Fibroblast of skin of left biceps (primary cell): ENCODE data around the gene PLXNB2.

Source experiments
- DNase-seq, 2 experiments: peaks; one replicate each; pipeline ENCODE4 v3.0.0-alpha.2; 2013; ENCODE audit warnings: low read depth in 2 of 2

Gene PLXNB2

DNA sequence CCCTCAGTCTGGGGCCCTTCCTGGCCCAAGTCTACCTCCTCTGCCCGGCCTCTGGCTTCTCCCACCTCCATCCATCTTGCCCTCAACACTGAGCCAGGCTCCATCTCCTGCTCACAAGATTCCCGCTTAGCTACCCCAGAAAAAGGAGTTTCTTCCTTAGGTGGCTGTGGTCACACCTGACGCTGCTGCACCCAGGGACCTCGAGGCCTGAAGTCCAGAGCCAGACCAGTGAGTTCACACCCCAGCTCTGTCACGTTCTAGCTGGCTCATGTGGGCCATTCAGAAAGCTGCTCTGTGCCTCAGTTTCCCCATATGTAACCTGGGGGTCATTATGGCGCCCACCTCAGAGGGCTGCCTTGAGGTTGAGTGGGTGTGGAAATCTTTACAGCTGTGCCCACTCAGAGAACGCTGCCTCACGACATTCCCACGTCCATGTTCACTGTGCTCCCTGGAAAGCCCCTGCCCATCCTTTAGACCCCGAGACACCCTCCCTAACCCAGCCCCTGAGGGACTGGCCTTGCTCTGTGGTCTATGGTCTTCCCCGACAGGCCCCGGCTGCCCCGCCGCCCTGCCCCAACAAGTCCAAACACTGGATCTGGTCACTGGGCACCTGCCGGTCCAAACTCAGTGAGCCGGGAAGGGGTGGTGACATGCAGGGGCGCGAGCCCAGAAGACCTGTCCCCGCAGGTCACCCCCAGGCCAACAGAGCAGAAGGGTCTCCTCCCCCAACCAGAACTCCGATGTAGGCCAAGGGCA lies 9.8 kb downstream of the PLXNB2 start:
- DNase-seq = no peak

DNA sequence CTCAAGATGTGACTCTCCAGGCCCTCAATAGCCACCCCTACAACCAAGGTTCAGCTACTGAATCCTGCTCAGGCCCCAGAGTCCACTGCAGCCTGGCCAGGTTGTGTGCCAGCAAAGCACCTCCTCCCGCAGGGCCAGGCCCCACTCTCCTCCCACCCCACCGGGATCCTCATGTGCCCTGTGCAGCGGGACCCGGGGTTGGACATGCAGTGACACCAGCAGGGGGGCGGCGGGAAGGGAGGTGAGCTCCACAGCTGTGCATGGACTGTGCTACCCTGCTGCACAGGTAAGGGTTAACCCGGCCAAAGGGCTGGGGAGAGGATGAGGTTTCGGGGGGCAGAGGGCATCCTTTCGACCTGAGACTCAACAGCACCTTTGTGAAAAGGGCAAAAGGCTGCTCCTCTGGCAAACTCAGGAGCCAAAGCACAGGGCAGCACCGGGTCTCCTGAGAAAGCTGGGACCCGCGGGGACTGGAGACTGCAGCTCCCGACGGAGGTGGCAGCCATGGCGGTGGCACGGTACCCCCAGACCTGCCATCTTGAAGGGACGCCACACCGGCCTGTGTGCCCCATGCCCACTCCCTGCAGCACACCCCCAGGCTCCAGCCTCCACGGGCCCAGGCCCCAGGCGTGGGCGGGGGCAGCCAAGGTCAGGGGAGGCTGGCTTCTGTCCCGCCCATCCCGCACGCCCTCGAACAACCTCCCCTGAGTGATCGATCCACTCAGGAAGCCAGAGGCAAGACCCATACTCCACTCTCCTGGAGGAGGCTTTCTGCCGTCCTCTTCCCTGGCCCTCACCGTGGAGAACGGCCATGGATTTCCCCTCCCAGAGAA lies 10.6 kb downstream of the PLXNB2 start:
- DNase-seq = no peak

DNA sequence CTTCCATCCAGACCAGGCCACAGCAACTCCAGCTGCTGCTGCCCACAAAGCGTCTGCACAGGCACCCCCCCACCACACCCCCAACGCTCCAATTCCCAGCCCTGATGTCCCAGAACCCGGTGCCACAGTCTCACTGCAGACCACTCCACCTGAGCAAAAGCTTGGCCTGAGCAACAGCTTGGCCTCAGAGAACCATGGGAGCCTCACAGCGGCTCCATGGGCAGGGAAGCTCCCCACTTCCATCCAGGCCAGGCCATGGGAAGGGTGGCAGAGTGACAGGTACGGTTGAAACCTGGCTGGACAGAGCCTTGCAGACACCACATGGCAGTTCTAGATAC lies 13.2 kb downstream of the PLXNB2 start:
- DNase-seq = no peak

- DNase-seq = no peak
Observed at GRCh38 chr22:50293441-50294318, 13.8 kb downstream of the PLXNB2 start.

GRCh38 chr22:50292643-50293440 lies 14.6 kb downstream of the PLXNB2 start:
- DNase-seq = no peak

DNA sequence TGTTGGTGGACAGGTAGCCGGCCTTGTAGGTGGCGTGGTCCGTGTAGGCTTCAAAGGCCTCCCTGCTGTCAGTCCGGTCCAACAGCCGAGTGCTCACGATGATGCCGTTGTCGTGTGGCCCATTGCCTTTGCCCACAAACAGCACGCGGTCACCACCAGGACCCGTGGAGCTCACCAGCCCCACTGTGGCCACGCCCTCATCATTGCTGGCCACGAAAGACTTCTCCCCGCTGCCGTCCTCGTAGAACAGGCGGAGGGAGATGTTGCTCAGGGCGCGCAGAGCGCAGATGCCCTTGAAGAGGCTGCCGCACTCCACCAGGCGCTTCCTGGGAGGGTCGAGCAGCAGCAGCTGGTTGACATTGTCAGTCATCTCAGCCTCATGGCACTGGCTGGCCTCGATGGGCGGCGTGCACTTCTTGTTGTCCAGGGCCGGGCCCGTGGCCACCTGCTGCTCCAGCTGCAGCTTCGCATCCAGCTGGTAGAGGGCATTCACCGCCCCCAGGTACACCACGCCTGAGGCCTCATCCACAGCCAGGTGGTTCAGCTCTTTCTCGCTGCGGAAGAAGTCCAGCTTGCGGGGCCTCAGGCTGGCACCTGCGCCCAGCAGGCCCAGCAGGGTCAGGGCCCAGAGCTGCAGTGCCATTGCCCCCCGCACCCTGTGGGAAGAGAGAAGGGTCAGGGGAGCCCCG lies 17.4 kb downstream of the PLXNB2 start:
- no peak for DNase-seq

DNA sequence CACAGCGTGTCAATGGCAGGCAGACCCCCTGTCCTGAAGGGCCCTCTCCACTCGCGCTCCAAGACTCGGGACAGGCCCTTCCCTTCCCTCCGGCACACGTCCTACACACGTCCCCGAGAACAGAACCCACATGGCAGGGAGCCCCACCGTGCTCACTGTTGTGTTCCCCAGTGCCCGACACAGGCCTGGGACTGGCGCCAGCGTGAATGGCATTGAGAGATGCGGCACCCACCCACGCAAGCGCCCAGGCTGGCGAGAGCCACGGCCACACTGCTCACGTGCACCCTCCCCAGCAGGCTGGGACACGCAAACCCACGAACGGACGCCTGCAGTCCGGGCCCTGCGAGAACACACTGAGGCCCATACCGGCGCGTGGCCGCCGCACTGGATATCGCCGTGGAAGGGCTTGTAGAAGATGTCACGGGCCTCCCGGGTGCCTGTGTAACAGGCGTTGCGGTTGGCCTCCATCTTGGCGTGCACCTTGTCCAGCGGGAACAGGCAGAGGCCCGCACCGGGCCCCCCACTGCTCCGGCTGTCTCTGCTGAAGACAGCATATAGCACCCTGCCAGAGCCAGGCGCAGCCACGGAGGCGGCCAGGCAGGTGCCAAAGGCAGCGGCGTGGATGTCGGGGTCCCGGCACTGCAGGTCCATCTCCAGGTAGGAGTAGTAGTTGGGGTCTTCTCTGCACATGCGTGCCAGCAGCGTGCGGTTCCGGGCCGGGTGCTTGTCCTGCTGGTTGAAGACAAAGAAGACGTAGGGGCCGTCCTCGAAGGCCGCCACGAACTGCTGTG lies 18.1 kb downstream of the PLXNB2 start:
- DNase-seq = no peak

DNA sequence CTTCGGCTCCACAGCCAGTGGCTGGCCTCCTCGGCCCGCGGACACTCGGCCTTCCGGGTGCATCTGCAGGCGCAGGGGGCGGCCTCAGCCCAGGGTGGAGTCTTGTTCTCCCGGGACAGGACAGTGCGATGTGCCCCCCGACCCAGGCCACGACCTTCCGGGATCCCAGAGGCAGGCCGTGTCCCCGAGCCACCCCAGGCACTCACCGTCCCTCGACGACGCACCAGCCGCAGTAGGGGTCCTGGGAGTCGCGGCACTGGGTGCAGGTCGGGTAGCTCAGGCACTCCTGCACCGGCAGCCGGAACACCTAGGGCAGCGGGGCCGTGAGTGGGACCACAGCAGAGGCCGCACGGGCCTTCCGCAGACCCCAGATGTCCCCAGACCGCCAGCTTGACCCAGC lies 19.7 kb downstream of the PLXNB2 start:
- no peak for DNase-seq

GRCh38 chr22:50286701-50287318 lies 20.6 kb downstream of the PLXNB2 start:
- DNase-seq = no peak

DNA sequence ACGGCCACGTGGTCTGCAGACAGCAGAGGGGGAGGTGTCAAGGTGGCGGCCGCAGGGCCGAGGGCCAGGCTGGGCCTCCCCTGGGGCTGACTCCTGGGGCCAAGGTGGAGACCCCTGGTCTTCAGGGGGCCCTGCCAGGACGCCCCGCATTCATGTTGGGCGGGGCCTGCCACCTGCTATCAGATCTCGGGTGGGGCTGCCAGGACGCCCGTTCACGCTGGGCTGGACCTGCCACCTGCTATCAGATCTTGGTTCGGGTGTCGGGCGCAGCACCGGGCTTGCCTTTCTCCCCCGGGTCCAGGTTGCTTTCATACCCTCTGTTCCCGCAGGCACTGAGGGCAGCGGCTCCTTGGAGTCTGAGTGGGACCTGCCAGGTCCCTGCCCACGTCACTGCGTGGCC lies 21.2 kb downstream of the PLXNB2 start:
- DNase-seq = no peak

- no peak for DNase-seq
Observed at GRCh38 chr22:50285568-50286229, 21.7 kb downstream of the PLXNB2 start.

DNA sequence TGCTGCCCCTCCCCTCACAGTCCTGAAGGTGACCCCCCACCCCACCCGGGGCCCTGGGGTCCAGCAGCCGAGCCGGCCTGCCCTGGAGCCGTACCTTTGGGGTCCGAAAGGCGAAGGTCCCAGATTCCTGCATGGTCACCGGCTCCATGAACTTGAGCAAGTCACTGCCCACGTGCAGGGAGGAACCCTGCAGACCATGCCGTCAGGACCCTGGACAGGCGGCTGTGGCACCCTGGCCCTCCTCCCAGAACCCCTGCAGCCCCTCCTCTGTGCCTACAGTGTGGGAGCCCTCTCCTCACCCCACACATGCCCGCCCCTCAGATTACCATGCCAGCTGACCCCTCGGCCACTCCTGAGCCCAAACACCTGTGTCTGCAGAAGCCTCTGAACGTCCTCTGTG lies 23.0 kb downstream of the PLXNB2 start:
- DNase-seq = no peak

GRCh38 chr22:50283821-50284220 lies 23.6 kb downstream of the PLXNB2 start:
- DNase-seq = no peak

GRCh38 chr22:50282361-50283155 lies 24.9 kb downstream of the PLXNB2 start:
- no peak for DNase-seq

DNA sequence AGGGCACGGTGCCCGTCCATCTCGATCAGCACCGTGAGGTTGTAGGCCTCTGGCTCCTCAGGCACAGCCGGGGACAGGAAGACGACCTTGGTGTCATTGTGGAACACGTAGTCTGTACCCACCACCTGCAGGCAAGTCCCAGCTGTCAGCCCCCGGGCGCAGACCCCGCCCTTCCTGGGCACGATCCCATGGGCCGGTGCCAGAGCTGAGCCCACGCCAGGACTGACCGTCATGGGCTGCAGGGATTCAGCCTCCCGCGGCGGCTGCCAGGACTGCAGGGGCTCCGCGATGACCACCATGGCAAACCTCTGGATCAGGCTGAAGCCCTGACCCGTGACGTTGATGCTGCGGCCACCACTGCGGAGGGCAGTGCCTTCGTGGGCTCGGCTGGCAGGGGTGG lies 25.5 kb downstream of the PLXNB2 start:
- DNase-seq = no peak

DNA sequence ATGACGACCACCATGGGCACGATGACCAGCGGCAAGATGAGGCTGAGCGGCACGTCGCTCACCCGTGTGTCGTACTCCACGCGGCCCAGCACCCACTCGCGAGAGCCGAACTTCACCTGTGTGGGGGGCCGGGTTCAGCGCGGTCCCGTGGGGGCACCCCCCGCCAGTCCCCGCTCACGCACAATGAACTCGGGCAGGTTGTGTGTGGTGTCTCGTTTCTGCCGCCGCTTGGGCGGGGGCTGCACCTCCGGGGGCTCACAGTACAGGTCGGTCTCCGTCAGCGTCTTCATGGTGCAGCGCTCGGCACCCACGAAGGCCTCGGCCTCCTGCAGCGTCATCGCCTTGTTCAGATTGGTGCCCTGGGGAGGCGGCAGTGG lies 26.1 kb downstream of the PLXNB2 start:
- no peak for DNase-seq

DNA sequence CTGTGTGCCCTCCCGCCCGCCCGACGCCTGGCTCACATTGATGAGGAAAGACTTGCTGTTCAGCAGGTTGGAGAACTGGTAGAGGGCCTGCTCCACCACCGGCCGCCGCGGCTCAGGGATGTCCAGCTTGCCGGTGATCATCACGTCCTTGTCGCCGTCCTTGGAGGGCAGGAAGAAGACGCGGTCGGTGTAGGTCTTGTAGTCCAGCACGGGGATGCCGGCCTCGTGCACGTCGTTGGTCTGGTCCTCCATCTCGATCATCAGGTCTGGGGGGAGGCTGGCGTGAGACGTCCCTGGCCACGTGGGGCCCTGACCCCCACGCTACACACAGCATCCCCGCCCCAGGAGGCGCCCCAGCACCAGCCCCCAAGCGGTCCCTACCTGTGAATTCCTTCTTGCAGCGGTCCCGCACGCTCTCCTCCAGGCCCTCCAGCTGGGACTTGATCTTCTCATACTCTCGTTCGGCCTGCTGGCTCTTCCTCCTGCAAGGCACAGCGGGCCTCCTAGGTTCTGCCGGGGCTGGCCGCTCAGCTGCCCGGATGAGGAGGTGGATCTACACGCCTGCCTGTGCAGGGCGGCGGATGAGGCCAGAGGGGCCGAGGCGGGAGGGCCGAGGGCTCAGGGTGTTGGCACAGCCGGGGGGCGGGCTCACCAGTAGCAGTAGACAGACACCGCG lies 26.6 kb downstream of the PLXNB2 start:
- no peak for DNase-seq
